GM19463 (cell line): ENCODE results near the gene CARHSP1.
"Not testable (repeated sequence)": the region's sequence is repeated elsewhere in the genome, so short reads cannot be mapped to it uniquely, and the experiment has no call there.

Experiments
- ATAC-seq: cut with Tn5 transposase; IDR thresholded peaks from one replicate; pipeline ENCODE4 v1.9.1; 2021; ENCODE audit warnings: mild to moderate bottlenecking, moderate library complexity; ENCODE audit not compliant: unreplicated experiment

The CARHSP1 gene

GRCh38 chr16:8836797-8837196 is 32.0 kb downstream of the CARHSP1 start:
- ATAC-seq: not testable (repeated sequence)

GRCh38 chr16:8832717-8833105 is 36.1 kb downstream of the CARHSP1 start:
- no peak for ATAC-seq

- no peak for ATAC-seq
Measured at GRCh38 chr16:8831871-8832716, 36.7 kb downstream of the CARHSP1 start.

DNA sequence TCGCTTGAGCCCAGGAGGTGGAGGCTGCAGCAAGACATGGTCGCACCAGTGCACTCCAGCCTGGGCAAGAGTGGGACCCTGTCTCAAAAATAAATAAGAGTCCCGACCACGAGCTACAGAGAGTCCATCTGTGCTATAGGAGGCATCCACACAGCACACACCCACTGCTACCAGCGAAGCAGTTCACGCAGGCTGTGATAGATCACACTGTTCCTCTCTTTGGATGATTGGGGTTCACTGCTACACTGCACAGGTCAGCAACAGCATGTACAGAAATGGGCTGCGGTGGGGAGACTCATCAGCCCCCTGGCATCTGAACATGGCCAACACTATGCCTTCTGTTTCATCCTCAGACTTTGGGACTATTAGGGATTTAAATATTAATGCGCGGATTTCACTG is 37.4 kb downstream of the CARHSP1 start:
- ATAC-seq: no peak

DNA sequence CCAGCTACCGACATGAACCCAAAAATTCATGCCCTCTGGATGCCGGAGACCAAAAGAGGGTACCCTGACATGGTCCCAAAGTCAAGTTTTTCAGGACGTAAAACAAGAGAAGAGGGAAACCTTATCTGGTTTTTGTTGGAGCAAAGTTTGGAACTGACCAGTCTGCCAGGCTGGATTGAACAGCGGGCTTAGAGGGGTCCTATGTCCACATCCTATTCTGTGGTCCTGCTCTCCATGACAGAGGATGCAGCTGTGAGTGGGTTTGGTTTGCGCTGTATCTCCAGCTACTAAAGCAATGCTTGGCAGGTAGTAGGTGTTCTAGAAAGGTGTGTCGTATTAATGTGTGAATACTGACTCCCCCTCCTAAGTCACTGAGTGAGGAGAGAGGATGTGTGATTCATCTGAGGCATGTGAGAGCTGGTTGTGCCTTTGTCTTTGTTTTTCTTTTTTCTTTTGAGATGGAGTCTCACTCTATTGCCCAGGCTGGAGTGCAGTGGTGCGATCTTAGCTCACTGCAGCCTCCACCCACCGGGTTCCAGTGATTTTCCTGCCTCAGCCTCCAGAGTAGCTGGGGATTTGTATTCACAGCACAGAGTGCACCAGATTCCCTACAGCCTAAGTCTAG is 40.2 kb downstream of the CARHSP1 start:
- no peak for ATAC-seq

DNA sequence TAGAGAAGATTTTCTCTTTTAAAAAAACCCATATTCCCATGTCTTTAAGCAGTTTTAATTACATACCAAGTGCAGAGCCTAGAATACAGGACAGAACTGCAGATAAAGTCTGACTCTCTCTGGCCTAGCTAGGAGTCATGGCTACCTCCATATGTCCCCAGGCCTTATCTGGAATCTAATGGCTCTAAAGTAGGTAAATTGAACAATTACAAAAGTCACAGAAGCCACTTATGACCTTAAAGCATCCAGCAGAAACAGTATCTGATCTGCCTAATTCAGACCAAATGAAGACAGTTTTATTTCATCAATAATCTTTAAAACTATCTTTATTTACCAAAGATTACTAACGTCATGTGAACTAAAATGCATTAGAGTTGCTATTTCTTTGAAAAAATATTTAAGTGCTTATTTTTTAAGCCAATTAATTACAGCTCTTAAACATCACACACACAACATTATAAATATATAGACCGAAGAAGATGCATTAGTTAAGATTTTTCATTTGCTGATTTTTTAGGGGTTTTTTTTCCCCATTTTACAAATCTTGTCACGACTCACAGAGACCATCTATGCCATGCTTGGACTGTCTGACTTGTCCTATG is 42.4 kb downstream of the CARHSP1 start:
- no peak for ATAC-seq

GRCh38 chr16:8822403-8822802 is 46.4 kb downstream of the CARHSP1 start:
- no peak for ATAC-seq

GRCh38 chr16:8819411-8820034 is 49.3 kb downstream of the CARHSP1 start:
- no peak for ATAC-seq

GRCh38 chr16:8818504-8819270 is 50.1 kb downstream of the CARHSP1 start:
- ATAC-seq: peak; percentile 84

DNA sequence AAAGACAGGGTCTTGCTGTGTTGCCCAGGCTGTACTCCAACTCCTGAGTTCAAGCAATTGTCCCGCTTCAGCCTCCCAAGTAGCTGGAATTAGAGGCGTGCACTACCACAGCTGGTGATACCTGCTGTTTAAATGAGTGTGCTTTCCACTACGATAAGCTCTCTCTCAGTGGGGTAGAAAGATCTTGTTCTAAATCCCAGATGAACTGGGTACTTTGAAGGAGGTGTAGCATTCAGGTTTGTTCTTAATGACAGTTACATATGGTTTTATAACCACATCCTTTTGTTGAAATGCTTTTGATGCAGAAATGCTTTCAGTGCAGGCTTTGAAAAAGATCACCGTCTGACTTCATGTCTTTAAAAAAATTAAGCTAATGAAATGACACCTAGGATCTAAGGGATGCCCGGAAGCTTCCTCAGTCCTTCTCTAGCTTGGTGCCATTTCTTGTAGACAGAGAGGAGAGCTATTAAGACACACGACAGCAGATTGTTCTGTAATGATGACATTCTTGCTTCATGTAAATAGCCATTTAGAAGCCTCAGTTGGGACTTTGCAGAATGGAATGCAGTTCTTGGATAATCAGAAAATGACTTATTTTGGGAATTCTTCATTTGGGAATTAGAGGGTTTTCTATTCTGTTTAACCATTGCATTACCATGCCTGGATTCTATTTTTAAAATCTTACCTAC is 51.7 kb downstream of the CARHSP1 start:
- ATAC-seq: no peak

DNA sequence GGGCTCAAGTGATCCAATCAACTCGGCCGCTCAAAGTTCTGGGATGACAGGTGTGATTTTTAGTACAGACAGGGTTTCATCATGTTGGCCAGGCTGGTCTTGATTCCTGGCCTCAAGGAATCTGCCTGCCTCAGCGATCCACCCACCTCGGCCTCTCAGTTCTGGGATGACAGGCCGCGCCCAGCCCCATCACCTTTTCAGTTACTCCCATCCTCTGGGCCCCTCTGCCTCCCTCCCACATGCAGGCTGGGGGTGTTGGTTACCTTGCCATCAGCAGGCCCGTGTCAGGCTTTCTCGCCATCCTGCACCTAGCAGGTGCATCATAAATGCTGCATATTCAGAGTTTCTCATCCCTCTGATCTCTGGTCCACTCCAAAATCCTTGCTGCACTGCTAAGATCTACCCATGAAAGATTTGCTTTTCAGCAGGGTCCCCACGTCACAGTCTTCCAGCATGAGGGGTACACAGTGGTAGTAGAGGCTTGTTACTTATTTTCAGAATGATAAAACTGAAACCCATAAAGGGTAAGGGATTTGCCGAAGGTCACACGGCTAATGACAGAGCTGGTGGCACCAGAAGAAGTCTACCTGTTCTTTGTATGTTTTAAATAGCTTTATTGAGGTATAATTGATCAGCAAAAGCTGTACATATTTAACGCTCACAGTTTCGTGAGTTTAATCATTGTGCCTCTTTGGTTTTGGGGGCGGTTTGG is 54.6 kb downstream of the CARHSP1 start:
- ATAC-seq: peak; percentile 40

GRCh38 chr16:8812162-8812843 is 56.5 kb downstream of the CARHSP1 start:
- ATAC-seq: no peak

DNA sequence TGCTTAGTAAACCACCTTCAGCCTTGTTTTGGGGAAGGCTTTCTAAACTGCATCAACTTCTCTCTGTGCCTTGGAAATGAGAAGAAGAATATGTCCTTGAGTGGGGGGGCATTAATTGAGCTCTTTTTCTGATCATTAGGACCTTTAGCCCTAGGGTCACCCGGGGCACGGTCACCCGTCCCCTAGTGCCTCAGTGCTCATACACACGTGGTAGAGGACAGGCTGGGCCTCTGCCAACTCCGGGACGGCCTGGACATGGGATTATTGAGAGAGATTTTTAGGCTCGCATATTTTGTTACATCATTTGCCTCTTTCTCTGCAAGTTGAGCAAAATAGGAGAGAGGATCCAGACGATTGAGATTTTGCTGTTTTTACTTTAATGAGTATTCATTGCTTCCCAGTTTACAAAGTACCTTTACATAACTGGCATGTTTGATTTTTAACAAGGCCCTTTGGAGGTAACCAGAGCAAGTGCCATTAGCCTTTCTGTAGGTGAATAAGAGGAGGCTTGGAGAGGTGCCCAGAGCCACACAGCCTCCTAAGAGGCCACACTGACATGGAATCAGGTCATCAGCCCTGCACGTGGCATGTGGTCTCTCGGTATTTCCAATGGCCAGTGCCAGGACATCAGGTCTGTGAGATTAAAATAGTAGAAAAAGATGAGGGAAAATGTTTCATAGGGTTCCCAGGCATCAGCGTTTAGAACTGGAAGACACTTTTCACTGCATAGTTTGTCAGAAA is 60.0 kb downstream of the CARHSP1 start:
- no peak for ATAC-seq

GRCh38 chr16:8808009-8808408 is 60.8 kb downstream of the CARHSP1 start:
- ATAC-seq: no peak

- no peak for ATAC-seq
Measured at GRCh38 chr16:8807189-8807588, 61.6 kb downstream of the CARHSP1 start.

- ATAC-seq: no peak
Measured at GRCh38 chr16:8806272-8806983, 62.4 kb downstream of the CARHSP1 start.

GRCh38 chr16:8804313-8804712 is 64.5 kb downstream of the CARHSP1 start:
- ATAC-seq: no peak

DNA sequence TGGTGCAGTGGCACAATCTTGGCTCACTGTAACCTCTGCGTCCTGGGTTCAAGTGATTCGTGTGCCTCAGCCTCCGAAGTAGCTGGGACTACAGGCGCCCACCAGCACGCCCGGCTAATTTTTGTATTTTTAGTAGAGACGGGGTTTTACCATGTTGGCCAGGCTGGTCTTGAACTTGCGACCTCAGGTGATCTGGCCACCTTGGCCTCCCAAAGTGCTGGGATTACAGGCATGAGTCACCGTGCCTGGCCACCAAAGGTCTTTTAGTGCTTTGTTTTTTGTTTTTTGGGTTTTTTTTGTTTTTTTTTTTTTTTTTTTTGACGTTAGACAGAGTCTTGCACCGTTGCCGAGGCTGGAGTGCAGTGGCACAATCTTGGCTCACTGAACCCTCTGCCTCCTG is 65.1 kb downstream of the CARHSP1 start:
- not testable (repeated sequence) for ATAC-seq
